Stimulated activated naive CD8-positive, alpha-beta T cell treated with anti-CD3 and anti-CD28 coated beads, Interleukin-15, Interleukin-2, amounts not matched to agents 100 ng/mL and 50 ng/mL, for 24 hours (primary cell): ENCODE results near the gene FXYD2.
"Not testable (repeated sequence)": the region's sequence is repeated elsewhere in the genome, so short reads cannot be mapped to it uniquely, and the experiment has no call there.

Experiments used
- H3K27ac Mint-ChIP-seq: one replicate; pipeline ENCODE4 v1.8.0; 2021; ENCODE audit warnings: mild to moderate bottlenecking, mixed read lengths
- H3K27me3 Mint-ChIP-seq: one replicate; pipeline ENCODE4 v1.8.0; 2021; ENCODE audit warnings: mixed read lengths
- H3K36me3 Mint-ChIP-seq: one replicate; pipeline ENCODE4 v1.8.0; 2021; ENCODE audit warnings: low read depth, mixed read lengths
- H3K4me1 Mint-ChIP-seq: one replicate; pipeline ENCODE4 v1.8.0; 2021; ENCODE audit warnings: low read depth, mixed read lengths
- H3K4me3 Mint-ChIP-seq: one replicate; pipeline ENCODE4 v1.8.0; 2021; ENCODE audit warnings: mild to moderate bottlenecking, mixed read lengths
- H3K9me3 Mint-ChIP-seq: one replicate; pipeline ENCODE4 v1.8.0; 2021; ENCODE audit warnings: mixed read lengths

FXYD2 gene

DNA sequence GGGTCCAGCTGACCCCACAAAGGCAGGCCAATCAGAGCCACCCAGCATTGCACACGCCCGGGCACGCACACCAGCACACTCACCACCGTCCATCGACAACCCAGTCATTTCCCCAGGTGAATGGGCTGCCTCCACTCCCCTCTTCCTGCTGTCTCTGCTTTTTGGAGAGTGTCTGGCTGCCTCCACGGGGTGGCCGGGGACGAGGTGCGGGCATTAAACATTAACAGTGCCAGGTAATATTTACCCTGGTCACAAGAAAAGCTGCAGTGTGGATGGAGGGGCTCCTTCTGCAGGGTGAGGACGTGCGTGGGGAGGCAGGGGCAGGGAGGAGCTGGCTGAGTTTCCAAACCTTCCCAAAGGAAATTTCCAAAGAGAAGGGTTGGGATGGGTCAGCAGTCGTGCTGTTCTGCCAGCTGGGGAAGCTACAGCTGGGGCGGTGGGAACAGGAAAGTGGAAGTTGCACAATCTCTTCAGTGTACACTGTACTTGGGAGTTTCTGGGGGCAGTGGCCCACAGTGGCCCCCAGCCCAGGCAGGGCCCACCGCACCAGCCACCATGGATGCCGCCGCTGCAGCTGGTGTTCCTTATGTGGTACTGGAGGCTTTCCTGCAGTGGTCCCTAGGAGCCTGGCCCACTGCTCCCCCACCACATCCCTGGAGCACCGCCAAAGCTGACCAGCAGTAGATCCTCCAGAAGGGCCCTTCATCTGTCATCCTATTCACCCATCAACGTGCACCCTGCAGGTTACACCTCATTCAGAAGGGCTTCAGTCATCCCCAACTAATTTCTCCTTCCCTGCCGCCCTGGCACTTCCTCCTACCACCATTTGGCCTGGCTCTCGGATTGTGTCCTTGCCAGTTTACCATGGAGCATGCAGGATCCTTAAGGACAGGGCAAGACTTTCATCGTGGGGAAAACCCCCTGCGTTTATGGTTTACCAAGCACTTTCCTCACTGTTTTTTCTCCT, at the start of gene FXYD2:
Gene FXYD2, minus strand, starts transcription at position 174 of the 967 bp plus-strand sequence. Its CDS starts 66 bp downstream, at position 108.
- H3K27me3 Mint-ChIP-seq = no peaks in the 10 kb centered on the region
- peaks cover 85% of the 10 kb centered on the region for H3K4me1 Mint-ChIP-seq
- no peaks in the 10 kb centered on the region for H3K9me3 Mint-ChIP-seq
- H3K4me3 Mint-ChIP-seq = peak within 1 kb of the TSS; percentile 48
- peak within 1 kb of the TSS; percentile 85 for H3K27ac Mint-ChIP-seq
- no peaks in the 10 kb centered on the region for H3K36me3 Mint-ChIP-seq

DNA sequence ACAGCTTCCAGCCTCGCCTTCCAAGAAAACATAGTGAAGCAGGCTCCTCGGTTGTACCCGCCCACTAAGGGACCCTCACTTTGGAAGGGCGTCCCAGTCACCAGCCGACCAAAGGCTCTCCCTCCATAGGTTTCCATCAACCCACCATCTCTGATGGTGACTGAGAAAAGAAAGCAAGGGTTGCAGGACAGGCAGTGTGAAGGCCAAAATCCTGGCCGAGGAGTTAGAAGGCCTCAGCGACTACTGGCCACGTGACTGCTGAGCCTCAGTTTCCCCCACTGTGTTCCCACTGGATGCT, 49.2 kb upstream of the FXYD2 start:
- Mint-ChIP-seq H3K4me1 (peaks cover 39% of the 10 kb centered on the region), H3K9me3 (no peaks in the 10 kb centered on the region), H3K4me3 (no peak overlapping the region), H3K27me3 (peaks cover 55% of the 10 kb centered on the region), H3K27ac (no peak overlapping the region), H3K36me3 (no peaks in the 10 kb centered on the region)

DNA sequence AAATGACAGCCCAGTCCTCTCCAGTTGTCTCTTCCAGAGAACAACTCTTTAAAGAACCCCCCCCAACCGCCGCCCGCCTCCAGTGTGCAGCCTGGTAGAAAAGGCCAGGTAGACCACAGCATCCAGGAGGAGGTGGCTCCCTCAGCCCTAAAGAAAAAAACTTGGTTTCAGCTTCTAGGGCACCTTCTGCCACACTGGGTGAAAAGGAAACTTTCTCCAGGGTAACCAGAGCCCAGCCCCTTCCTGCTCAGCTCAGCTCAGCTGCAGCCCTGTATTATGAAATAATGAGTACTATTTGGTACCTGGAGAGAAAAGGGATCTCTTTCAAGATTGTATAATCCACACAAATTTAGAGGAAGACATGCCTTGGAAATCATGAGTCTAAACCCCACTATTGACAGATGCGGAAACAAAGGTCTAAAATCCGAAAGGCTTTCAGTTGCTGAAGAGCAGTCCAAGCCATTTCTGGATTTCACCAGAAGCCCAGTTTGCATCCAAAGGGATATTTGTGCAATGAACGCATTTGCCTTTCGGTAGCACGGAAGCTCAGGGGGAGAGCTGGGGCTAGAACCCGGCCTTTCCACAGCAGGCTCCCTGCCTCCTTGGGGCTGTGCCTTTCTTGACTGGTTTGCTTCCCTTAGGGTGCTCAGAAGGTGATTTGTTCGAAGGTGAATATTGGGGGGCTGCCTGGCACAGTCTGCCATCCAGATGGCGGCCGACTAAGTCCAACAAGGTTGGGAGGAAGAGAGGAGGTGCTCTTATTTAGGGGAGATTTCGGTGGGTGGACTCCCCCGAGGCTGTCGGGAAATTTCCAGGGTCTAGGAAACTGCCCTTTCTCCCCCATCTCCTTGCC, 48.7 kb upstream of the FXYD2 start:
- Mint-ChIP-seq H3K36me3 (no peaks in the 10 kb centered on the region), H3K27ac (no peak overlapping the region), H3K27me3 (peaks cover 51% of the 10 kb centered on the region), H3K4me3 (no peak overlapping the region), H3K4me1 (peaks cover 43% of the 10 kb centered on the region), H3K9me3 (no peaks in the 10 kb centered on the region)

DNA sequence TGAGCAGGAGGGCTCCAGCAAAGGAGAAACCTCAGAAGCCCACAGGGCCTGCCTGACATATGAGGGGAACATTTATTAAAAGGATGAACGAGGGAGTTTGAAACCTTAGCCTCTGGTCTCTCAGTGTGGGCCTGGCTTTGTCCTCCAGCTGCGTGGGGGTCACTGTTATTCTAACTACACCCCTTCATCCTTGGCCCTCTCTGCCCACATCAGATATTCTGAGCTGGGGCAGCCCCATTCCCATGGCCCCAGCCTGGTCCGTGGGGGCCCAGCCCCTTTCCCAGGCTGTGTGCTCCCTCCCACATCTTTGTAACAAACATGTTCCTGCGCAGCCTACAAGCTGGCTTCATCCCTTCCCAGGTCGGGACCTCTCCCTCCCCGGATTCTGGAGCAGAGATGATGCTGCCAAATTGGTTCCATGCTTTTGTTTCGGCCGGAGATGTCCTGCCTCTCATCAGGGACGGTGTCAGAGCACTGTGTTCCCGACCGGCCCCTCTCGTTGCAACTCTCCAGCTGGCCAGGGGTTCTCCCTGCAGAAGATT, 47.9 kb upstream of the FXYD2 start:
- Mint-ChIP-seq H3K4me3 (no peak overlapping the region), H3K27ac (no peak overlapping the region), H3K27me3 (peaks cover 45% of the 10 kb centered on the region), H3K4me1 (peaks cover 47% of the 10 kb centered on the region), H3K9me3 (no peaks in the 10 kb centered on the region), H3K36me3 (no peaks in the 10 kb centered on the region)

DNA sequence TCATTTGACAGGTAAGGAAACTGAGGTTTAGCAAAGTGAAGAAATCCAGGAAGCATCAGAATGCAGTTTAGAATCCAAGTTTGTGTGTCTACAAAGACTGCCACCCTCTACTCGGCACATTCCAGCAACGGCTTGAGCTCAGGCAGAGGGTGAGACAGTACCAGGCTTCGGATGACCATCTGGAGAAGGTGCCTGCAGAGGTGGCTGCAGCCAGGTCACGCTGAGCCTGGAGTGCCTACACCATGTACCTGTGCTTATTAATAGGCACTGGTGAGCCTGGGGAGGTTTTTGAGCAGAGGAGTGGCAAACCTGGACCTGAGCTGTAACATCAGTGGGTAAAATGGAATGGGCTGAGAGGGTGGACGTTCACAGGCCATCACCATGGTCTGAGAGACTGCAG, 47.2 kb upstream of the FXYD2 start:
- H3K36me3 Mint-ChIP-seq = no peaks in the 10 kb centered on the region
- no peaks in the 10 kb centered on the region for H3K9me3 Mint-ChIP-seq
- peaks cover 41% of the 10 kb centered on the region for H3K4me1 Mint-ChIP-seq
- peak overlapping the region; percentile 36 for H3K27ac Mint-ChIP-seq
- H3K4me3 Mint-ChIP-seq = no peak overlapping the region
- H3K27me3 Mint-ChIP-seq = peaks cover 38% of the 10 kb centered on the region

DNA sequence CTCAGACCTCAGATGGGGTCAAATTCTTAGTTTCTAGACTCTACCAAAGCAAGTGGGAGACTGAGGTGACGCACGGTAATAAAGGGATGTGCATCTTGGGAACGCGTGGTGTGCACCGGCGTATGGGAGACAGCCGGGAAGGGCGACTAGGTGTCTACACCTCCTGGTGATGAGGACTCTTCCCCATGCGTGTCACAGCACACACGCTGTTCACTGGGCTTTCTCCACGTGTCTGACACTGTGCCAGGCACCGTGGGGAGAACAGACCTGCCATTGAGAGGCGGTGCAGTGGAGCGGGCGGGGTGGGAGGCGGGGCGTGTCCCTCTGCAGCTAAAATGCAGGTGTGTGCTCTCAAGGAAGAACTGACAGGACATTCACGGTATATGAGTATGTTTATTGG, 46.6 kb upstream of the FXYD2 start:
- Mint-ChIP-seq H3K36me3 (no peaks in the 10 kb centered on the region), H3K27me3 (peaks cover 35% of the 10 kb centered on the region), H3K4me3 (no peak overlapping the region), H3K27ac (no peak overlapping the region), H3K9me3 (no peaks in the 10 kb centered on the region), H3K4me1 (peaks cover 37% of the 10 kb centered on the region)

DNA sequence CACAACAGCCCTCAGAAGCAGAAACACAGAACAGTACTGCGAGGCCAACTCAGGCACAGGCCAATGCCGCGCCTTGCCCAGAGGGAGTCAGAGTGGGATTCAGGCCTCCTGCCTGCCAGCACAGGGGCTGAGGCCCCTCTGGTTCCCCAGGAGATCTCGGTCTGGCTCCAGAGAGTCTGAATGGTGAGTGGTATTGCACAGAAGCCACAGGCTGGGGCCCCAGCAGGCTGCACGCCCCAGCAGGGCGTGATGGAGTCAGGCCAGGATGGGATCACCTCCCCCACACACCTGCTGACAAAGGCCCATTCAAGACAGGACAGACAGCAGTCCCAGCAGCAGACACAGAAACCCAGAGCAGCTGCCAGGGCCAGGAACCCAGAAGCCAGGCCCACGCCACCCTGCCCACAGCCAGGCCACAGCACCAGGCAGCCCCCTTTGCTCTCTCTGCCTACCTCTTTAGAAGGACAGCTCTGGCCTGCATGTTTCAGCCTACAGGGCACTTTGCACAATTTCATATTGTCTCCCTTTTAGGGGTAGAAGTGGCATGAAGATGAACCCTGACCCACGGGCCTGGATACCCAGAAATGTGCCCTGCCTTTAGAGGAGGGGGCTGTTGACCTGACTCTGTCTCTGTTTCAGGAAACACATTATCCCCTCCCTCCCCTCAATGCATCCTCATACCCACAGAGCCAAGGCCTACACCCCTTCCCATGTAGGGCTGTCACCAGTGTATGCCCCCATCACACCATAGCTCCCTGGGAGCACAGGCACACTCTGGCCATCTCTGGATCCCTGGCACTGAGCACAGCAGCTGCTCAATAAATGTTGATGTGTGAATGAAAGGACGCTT, 45.8 kb upstream of the FXYD2 start:
- Mint-ChIP-seq H3K9me3 (no peaks in the 10 kb centered on the region), H3K4me1 (peaks cover 29% of the 10 kb centered on the region), H3K36me3 (no peaks in the 10 kb centered on the region), H3K4me3 (no peak overlapping the region), H3K27ac (no peak overlapping the region), H3K27me3 (peaks cover 27% of the 10 kb centered on the region)

DNA sequence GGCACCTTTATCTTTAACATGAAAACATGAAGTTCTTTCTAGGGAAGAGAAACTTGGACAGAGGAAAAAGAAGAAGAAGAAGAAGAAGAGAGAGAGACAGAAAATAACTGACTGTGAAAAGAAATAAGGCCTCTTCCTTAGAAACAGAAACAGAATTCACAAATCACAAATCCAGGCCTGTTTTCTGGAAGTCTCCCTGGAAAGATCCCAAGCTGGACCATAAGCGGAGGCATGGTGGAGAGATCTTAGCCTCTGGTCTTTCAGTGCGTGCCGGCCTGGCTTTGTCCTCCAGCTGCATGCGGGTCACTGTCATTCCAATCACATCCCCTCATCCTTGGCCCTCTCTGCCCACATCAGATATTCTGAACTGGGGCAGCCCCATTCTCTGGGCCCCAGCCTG, 45.1 kb upstream of the FXYD2 start:
- H3K27me3 Mint-ChIP-seq = peaks cover 21% of the 10 kb centered on the region
- peaks cover 23% of the 10 kb centered on the region for H3K4me1 Mint-ChIP-seq
- no peaks in the 10 kb centered on the region for H3K36me3 Mint-ChIP-seq
- no peaks in the 10 kb centered on the region for H3K9me3 Mint-ChIP-seq
- H3K27ac Mint-ChIP-seq = no peak overlapping the region
- no peak overlapping the region for H3K4me3 Mint-ChIP-seq

DNA sequence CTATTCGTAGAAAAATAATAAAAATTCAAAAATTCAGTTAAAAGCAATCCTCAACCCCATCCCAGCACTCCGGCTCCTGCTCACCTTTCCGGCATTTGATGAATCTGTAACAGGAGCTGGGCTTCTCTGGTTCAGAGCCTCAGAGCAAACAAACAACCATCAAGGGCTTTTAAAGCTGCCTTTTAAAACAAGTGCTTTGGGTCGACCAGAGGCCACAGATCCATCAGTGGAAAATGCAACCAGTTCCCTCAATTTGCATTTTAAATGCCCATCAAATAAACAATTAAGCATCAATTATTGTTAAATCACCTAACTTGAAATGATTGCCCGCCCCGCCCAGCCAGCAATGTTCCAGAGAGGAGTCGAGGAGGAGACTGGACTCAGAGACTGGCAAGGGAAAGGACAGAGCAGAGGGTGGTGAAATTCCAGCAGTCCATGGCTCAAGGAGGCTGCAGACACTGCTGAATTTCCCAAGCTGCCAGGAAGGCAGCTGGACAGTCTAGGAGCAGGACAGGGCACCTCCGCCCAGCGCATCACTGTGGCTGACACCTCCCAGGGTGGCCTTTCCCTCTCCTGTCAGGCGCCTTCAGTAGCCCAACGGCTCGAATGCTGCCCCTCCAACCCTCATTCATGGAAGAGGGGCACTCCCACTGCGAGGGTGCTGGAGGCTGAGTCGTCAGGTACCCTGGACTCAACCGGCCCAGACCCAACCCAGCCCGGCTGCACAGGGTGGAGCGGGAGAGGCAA, 44.4 kb upstream of the FXYD2 start:
- Mint-ChIP-seq H3K27ac (no peak overlapping the region), H3K36me3 (no peaks in the 10 kb centered on the region), H3K9me3 (no peaks in the 10 kb centered on the region), H3K27me3 (peaks cover 16% of the 10 kb centered on the region), H3K4me1 (peaks cover 18% of the 10 kb centered on the region), H3K4me3 (no peak overlapping the region)

DNA sequence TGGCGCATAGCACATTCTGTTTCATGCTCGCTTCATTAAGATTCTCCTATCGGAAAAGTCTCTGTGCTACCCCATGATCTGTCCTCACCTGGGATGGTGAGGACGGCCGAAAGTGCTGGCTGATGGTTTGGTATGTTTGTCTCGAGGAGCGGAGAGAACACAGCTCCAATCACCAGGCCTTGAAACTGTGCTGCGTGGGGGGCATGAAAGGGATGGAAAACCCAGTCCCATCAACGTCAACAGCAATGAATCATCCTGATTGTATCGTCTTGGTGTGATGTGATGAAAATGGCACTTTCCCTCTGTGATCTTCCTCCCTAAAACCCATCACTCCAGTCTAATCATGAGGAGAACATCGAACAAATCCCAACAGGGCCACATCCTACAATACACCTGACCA, 43.5 kb upstream of the FXYD2 start:
- Mint-ChIP-seq H3K36me3 (no peaks in the 10 kb centered on the region), H3K27me3 (peaks cover 8% of the 10 kb centered on the region), H3K9me3 (no peaks in the 10 kb centered on the region), H3K4me1 (peaks cover 11% of the 10 kb centered on the region), H3K4me3 (no peak overlapping the region), H3K27ac (no peak overlapping the region)

DNA sequence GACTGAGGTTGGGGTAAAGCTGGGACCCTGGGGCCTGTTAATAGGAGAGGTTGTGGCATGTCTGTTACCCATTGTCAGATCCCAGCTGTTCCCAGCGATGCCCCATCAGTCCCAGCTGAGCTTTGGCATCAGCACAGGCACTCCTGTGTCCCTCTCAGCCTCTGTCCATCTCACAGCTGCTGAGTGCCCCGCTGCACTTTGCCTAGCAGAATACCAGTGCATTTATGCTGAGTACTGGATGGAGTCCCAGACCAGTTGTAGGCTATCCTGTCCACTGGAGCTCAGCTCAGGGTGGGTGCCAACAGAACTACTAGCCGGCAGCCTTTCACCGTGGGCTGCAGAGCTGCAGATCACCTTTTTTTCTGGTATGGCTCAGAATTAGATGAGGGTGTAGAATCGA, 42.0 kb upstream of the FXYD2 start:
- Mint-ChIP-seq H3K4me1 (peaks cover 12% of the 10 kb centered on the region), H3K4me3 (no peak overlapping the region), H3K9me3 (no peaks in the 10 kb centered on the region), H3K27ac (no peak overlapping the region), H3K27me3 (no peaks in the 10 kb centered on the region), H3K36me3 (no peaks in the 10 kb centered on the region)

DNA sequence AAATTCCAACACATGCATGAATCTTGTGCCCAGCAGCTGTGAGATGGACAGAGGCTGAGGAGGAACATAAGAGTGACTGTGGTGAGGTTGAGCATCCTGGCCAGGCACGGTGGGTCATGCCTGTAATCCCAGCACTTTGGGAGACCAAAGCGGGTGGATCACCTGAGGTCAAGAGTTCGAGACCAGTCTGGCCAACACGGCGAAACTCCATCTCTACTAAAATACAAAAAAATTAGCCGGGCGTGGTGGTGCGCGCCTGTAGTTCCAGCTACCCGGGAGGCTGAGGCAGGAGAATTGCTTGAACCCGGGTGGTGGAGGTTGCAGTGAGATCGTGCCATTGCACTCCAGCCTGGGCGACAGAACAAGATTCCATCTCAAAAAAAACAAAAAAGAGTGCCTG, 41.0 kb upstream of the FXYD2 start:
- H3K27ac Mint-ChIP-seq, H3K27me3 Mint-ChIP-seq, H3K9me3 Mint-ChIP-seq, H3K36me3 Mint-ChIP-seq, H3K4me3 Mint-ChIP-seq: not testable (repeated sequence)
- peaks cover 12% of the 10 kb centered on the region for H3K4me1 Mint-ChIP-seq

DNA sequence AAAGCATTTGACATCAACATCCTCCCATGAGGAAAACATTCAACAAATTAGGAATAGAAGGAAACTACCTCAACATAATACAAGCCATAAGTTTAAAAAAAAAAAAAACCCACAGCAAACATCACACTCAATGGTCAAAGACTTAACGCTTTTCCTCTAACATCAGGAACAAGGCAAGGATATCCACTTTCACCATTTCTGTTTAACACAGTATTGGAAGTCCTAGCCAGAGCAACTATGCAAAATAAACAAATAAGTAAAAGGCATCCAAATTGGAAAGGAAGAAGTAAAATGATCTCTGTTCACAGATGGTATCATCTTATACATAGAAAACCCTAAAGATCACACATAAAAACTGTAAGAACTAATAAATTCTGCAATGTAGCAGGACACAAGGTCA, 38.8 kb upstream of the FXYD2 start:
- Mint-ChIP-seq H3K36me3 (no peaks in the 10 kb centered on the region), H3K4me1 (peaks cover 10% of the 10 kb centered on the region), H3K9me3 (no peaks in the 10 kb centered on the region), H3K27me3 (no peaks in the 10 kb centered on the region), H3K27ac (no peak overlapping the region), H3K4me3 (no peak overlapping the region)

DNA sequence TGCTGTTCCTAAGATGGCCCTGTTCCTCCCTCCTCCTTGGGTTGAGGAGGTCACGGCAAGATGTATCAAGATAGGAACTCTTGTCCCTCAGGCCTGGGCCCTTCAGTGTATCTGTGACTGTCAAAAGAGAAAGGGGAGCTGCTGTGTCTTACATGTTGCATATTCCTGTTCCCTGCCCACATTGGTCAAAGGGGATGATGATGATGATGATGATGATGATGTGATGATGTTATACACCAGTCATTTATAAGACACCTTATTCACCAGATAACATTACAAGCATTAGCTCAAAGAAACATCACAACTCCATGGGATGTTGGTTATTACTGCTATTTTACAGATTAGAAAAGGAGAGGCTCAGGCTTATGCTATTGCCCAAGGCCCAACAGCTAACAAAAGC, 38.2 kb upstream of the FXYD2 start:
- H3K9me3 Mint-ChIP-seq = no peaks in the 10 kb centered on the region
- H3K36me3 Mint-ChIP-seq = no peaks in the 10 kb centered on the region
- H3K4me3 Mint-ChIP-seq = no peak overlapping the region
- no peaks in the 10 kb centered on the region for H3K27me3 Mint-ChIP-seq
- H3K27ac Mint-ChIP-seq = no peak overlapping the region
- H3K4me1 Mint-ChIP-seq = peaks cover 4% of the 10 kb centered on the region
